ENCODE data around the gene ADGRB2. TPM values are rescaled to one million over a fixed set of nuclear protein-coding genes. Genes with fewer than 3 reads are reported as not detected.

ADGRB2 gene
- total RNA-seq, 1 donor from 2014 or later = 15.8 TPM

DNA sequence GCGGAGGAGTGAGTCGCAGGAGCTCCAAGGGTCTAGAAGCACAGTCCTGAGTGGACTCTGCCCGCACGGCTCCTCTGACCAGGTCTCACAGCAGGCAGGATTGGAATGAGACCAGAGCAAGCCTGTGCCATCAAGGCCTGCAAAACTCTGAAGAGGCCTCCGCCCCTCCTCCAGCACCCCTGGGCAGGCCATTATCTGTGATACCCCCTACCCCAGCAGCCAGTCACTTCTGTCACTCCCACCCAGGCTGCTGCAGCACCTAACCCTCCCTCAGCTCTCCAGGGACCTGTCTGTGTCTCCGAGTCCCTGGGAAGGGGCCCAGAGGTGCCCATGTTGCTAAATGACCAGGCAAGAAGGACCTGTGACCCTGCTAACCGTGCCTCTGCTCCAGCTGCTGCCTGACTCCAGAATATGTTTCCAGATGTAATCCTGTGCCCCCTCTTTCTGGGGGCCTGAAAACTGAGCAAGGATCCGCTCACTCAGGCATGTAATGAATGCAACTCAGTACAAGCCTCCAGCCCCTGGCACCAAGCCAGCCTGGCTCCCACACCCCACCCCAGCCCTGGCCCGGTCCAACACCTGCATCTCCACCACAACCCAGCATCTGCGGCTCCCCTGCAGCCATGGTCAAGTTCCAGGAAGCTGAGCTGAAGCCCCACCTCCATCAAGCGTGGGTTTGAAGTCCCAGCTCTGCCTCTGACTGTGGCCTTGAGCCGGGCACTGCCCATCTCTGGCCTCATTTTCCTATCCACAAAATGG, 38.2 kb downstream of the ADGRB2 start:
- Mint-ChIP-seq H3K27me3 (ENCODE audit: unreplicated experiment) (peaks cover 7% of the 10 kb centered on the region), H3K9me3 (ENCODE audit: unreplicated experiment) (peaks cover 2% of the 10 kb centered on the region), H3K36me3 (ENCODE audit: unreplicated experiment) (peaks cover 6% of the 10 kb centered on the region), H3K4me1 (ENCODE audit: low read depth, unreplicated experiment) (peaks cover 5% of the 10 kb centered on the region), H3K27ac (ENCODE audit: unreplicated experiment) (no peak overlapping the region), H3K4me3 (ENCODE audit: unreplicated experiment) (no peak overlapping the region)
- no peak for DNase-seq
- TF ChIP-seq, protein P1, sequence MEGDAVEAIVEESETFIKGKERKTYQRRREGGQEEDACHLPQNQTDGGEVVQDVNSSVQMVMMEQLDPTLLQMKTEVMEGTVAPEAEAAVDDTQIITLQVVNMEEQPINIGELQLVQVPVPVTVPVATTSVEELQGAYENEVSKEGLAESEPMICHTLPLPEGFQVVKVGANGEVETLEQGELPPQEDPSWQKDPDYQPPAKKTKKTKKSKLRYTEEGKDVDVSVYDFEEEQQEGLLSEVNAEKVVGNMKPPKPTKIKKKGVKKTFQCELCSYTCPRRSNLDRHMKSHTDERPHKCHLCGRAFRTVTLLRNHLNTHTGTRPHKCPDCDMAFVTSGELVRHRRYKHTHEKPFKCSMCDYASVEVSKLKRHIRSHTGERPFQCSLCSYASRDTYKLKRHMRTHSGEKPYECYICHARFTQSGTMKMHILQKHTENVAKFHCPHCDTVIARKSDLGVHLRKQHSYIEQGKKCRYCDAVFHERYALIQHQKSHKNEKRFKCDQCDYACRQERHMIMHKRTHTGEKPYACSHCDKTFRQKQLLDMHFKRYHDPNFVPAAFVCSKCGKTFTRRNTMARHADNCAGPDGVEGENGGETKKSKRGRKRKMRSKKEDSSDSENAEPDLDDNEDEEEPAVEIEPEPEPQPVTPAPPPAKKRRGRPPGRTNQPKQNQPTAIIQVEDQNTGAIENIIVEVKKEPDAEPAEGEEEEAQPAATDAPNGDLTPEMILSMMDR (IDR thresholded peaks at IDR 0.05; ENCODE audit: partially characterized antibody, unreplicated experiment) = no peak

DNA sequence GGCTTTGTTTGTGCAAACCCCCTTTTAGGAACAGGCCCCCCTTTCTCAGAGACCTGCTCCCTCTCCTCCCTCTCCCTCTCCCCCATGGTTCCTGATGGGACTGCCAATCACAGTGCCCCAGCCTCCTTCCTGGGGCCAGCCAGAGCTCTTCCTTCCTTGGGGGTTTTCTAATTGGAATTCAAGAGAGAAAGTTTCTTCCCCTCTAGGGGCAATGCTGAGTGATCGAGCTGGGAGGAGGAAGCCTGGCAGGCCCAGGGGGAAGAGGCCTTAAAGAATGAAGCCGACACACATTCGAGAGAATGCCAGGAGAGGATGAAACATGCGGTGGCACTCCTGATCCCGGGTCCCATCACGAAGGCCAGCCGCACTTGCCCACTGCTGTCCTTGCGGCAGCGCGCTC, 39.0 kb downstream of the ADGRB2 start:
- TF ChIP-seq, protein P1 (IDR thresholded peaks at IDR 0.05; ENCODE audit: partially characterized antibody, unreplicated experiment) = no peak
- H3K27me3 Mint-ChIP-seq (ENCODE audit: unreplicated experiment) = peaks cover 5% of the 10 kb centered on the region
- H3K27ac Mint-ChIP-seq (ENCODE audit: unreplicated experiment) = no peak overlapping the region
- peaks cover 6% of the 10 kb centered on the region for H3K36me3 Mint-ChIP-seq (ENCODE audit: unreplicated experiment)
- H3K4me1 Mint-ChIP-seq (ENCODE audit: low read depth, unreplicated experiment) = peaks cover 5% of the 10 kb centered on the region
- no peak overlapping the region for H3K4me3 Mint-ChIP-seq (ENCODE audit: unreplicated experiment)
- H3K9me3 Mint-ChIP-seq (ENCODE audit: unreplicated experiment) = peaks cover 2% of the 10 kb centered on the region
- DNase-seq = no peak

- Mint-ChIP-seq H3K9me3 (ENCODE audit: unreplicated experiment) (peaks cover 2% of the 10 kb centered on the region), H3K27me3 (ENCODE audit: unreplicated experiment) (peaks cover 3% of the 10 kb centered on the region), H3K36me3 (ENCODE audit: unreplicated experiment) (peaks cover 6% of the 10 kb centered on the region), H3K4me3 (ENCODE audit: unreplicated experiment) (peak overlapping the region; percentile 2), H3K4me1 (ENCODE audit: low read depth, unreplicated experiment) (peaks cover 6% of the 10 kb centered on the region), H3K27ac (ENCODE audit: unreplicated experiment) (no peak overlapping the region)
- TF ChIP-seq, protein P1 (IDR thresholded peaks at IDR 0.05; ENCODE audit: partially characterized antibody, unreplicated experiment) = no peak
- no peak for DNase-seq
These were observed 40.2 kb downstream of the ADGRB2 start for GRCh38 chr1:31723828-31724359.

- DNase-seq = no peak
- Mint-ChIP-seq H3K9me3 (ENCODE audit: unreplicated experiment) (peaks cover 11% of the 10 kb centered on the region), H3K27ac (ENCODE audit: unreplicated experiment) (peak overlapping the region; percentile 1), H3K4me3 (ENCODE audit: unreplicated experiment) (peak overlapping the region; percentile 59), H3K36me3 (ENCODE audit: unreplicated experiment) (peaks cover 6% of the 10 kb centered on the region), H3K27me3 (ENCODE audit: unreplicated experiment) (peaks cover 6% of the 10 kb centered on the region), H3K4me1 (ENCODE audit: low read depth, unreplicated experiment) (peaks cover 33% of the 10 kb centered on the region)
- TF ChIP-seq, protein P1 (IDR thresholded peaks at IDR 0.05; ENCODE audit: partially characterized antibody, unreplicated experiment) = no peak
These were observed 45.7 kb downstream of the ADGRB2 start for GRCh38 chr1:31718327-31718897.

DNA sequence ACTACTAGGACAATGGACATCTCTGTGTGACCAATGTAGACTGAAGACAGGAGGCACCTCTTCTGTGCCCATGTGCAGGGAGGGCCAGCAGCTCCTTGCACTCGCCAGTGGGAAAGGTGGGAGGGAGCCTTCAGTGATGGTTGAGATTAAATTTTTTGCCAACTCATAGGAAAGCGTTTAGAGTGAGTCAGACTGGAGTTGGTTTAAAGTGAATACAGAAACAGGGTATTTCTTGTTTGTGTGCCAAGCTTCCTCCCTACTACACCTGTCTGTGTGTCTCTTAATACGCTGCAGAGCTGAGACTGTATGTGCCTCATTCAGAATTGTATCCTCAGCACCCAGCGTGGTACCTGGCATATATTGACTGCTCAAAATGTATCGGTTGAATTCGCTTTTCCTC, 46.8 kb downstream of the ADGRB2 start:
- TF ChIP-seq, protein P1 (IDR thresholded peaks at IDR 0.05; ENCODE audit: partially characterized antibody, unreplicated experiment) = no peak
- H3K36me3 Mint-ChIP-seq (ENCODE audit: unreplicated experiment) = peaks cover 3% of the 10 kb centered on the region
- peaks cover 11% of the 10 kb centered on the region for H3K9me3 Mint-ChIP-seq (ENCODE audit: unreplicated experiment)
- no peak for DNase-seq
- H3K27me3 Mint-ChIP-seq (ENCODE audit: unreplicated experiment) = peaks cover 6% of the 10 kb centered on the region
- peak overlapping the region; percentile 36 for H3K27ac Mint-ChIP-seq (ENCODE audit: unreplicated experiment)
- peaks cover 34% of the 10 kb centered on the region for H3K4me1 Mint-ChIP-seq (ENCODE audit: low read depth, unreplicated experiment)
- no peak overlapping the region for H3K4me3 Mint-ChIP-seq (ENCODE audit: unreplicated experiment)

All from glutamatergic neuron (in vitro differentiated cells).